ENCODE measurements around the gene COMTD1. TPM values are rescaled to one million over a fixed set of nuclear protein-coding genes. Genes with fewer than 3 reads are reported as not detected.

COMTD1 gene
- total and polyA plus RNA-seq, 2 donors (not counting 3 experiments of a cell fraction or from before 2014, with no cell fraction given) = 18.4 to 18.6 TPM

DNA sequence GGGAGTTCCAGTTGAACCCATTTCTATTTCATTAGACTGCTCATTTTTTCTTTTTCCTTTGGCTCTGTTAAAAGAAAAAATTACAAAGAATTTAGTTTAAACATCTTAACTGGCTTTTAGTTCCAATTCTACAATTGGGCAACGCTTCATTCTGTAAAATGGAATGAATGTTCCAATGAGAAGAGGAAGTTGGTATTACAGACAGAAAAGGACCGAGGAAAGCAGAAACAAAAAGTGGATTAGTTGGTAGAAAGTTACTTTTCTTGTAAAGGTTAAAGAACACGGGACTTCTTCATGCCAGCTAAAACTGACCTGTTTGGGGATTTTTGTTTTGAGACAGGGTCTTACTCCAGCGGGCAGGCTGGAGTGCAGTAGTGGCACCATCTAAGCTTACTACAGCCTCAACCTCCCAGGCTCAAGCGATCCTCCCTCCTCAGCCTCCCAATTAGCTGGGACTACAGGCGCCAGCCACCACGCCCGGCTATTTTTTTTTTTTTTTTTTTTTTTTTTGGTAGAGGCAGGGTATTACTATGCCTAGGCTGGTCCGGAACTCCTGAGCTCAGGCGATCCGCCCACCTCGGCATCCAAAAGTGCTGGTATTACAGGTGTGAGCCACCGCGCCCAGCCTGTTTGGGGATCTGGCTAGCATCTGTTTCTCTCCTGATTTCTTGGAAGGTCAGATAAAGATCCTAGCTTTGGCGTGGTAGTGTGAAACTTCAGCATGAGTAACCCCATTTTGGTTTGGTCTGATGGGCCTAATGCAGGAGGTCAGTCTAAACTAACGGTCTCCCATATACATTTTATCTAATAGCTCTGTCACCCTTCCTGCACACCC, 26.5 kb downstream of the COMTD1 start:
- ChIA-PET CTCF (interaction anchor here (1.2 to 4.2 kb wide), 5 partner anchors 16 to 965 kb away, joined by 4 to 30 read pairs (median 17); partner anchors contain the start of gene COMTD1), POLR2A (interaction anchor here (1.5 to 2.6 kb wide), 2 partner anchors 16 to 23 kb away, joined by 14 to 23 read pairs; no protein-coding TSS in a partner anchor)
- FAIRE-seq = no peak
- TF ChIP-seq POLR2A (IDR thresholded peaks at IDR 0.05; ENCODE audit: low read depth, low read length) (no peak), MYC (IDR thresholded peaks at IDR 0.05; ENCODE audit: low read depth, low read length) (no peak), POLR2AphosphoS5 (IDR thresholded peaks at IDR 0.05; ENCODE audit: insufficient read depth, low read depth, low read length) (no peak), JUN (IDR thresholded peaks at IDR 0.05; ENCODE audit: borderline replicate concordance, insufficient read depth, insufficient read length, low read depth) (no peak), FOS (IDR thresholded peaks at IDR 0.05; ENCODE audit: borderline replicate concordance, insufficient read depth, low read length) (no peak), GATA2 (IDR thresholded peaks at IDR 0.05; ENCODE audit: insufficient read depth, insufficient read length, low read depth, low read length) (no peak), EZH2 (IDR thresholded peaks at IDR 0.05; ENCODE audit: borderline replicate concordance, low read depth, low read length, severe bottlenecking) (no peak)
- TF ChIP-seq, protein P1, sequence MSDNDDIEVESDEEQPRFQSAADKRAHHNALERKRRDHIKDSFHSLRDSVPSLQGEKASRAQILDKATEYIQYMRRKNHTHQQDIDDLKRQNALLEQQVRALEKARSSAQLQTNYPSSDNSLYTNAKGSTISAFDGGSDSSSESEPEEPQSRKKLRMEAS (IDR thresholded peaks at IDR 0.05; ENCODE audit: insufficient read depth, insufficient read length) = no peak
- TF ChIP-seq, protein P2, sequence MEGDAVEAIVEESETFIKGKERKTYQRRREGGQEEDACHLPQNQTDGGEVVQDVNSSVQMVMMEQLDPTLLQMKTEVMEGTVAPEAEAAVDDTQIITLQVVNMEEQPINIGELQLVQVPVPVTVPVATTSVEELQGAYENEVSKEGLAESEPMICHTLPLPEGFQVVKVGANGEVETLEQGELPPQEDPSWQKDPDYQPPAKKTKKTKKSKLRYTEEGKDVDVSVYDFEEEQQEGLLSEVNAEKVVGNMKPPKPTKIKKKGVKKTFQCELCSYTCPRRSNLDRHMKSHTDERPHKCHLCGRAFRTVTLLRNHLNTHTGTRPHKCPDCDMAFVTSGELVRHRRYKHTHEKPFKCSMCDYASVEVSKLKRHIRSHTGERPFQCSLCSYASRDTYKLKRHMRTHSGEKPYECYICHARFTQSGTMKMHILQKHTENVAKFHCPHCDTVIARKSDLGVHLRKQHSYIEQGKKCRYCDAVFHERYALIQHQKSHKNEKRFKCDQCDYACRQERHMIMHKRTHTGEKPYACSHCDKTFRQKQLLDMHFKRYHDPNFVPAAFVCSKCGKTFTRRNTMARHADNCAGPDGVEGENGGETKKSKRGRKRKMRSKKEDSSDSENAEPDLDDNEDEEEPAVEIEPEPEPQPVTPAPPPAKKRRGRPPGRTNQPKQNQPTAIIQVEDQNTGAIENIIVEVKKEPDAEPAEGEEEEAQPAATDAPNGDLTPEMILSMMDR (IDR thresholded peaks at IDR 0.05; ENCODE audit: extremely low read depth in 1 of 2, insufficient read depth in 1 of 2, low read depth in 1 of 2, low read length in 2 of 2) = no peak
- Histone ChIP-seq H3K27me3 (ENCODE audit: control insufficient read depth in 2 of 2, insufficient read depth in 2 of 2, low read length in 2 of 2) (no peaks in the 10 kb centered on the region), H3K4me1 (ENCODE audit: control insufficient read depth, extremely low read depth, insufficient read depth, low read length) (peaks cover 21% of the 10 kb centered on the region), H3K9me3 (replicated peaks; ENCODE audit: control insufficient read depth, insufficient read depth, low read length) (no peaks in the 10 kb centered on the region), H3K36me3 (ENCODE audit: control insufficient read depth in 2 of 2, extremely low read depth in 1 of 2, insufficient read depth in 2 of 2, low read length in 2 of 2) (peaks cover 4 to 16% of the 10 kb centered on the region in 2 experiments), H3K9ac (replicated peaks; ENCODE audit: extremely low read depth, insufficient read depth, low read length) (peak overlapping the region; percentile 100), H2AFZ (ENCODE audit: low read depth, low read length) (peak overlapping the region; percentile 62), H3K4me3 (replicated peaks in 1 of 3; ENCODE audit: insufficient read depth in 1 of 3, low read depth in 1 of 3, low read length in 3 of 3) (peak overlapping the region in 2 of 3 experiments; percentile 63 to 73), H3K79me2 (ENCODE audit: control insufficient read depth, insufficient read depth, low read length) (peaks cover 34% of the 10 kb centered on the region), H3K27ac (ENCODE audit: insufficient read depth, low read depth, low read length) (peak overlapping the region; percentile 94), H4K20me1 (replicated peaks; ENCODE audit: control insufficient read depth, extremely low read depth, insufficient read depth, low read length) (peaks cover 3% of the 10 kb centered on the region), H3K9me1 (replicated peaks; ENCODE audit: control insufficient read depth, extremely low read depth, insufficient read depth, low read length) (no peaks in the 10 kb centered on the region), H3K4me2 (ENCODE audit: insufficient read depth, low read length) (peak overlapping the region; percentile 81)
- BruUV-seq (replicated peaks) = no TSS peak
- no peak for DNase-seq (ENCODE audit: low read depth, low spot score)
- intact Hi-C loops (cut with micrococcal nuclease) = no loop called here
- dilution Hi-C loops (cut with MboI; ENCODE audit: extremely low pct_ligation_motif_present, low sequenced_read_pairs) = no loop called here
